Lung (tissue), 12 donors: ENCODE results near the gene SLC25A29. TPM values are rescaled to one million over a fixed set of nuclear protein-coding genes. Genes with fewer than 3 reads are reported as not detected.

ENCODE experiments used
- ATAC-seq: fragments of 200-7000 bp; cut with Tn5 transposase; one replicate; pipeline ENCODE4 v1.9.1; 2020; ENCODE audit warnings: moderate number of reproducible peaks; ENCODE audit not compliant: insufficient read depth, low FRiP score
- DNase-seq, 3 donors: peaks; one replicate each; pipeline ENCODE4 v3.0.0-alpha.2; 2013 to 2017
- H3K27ac ChIP-seq, 2 donors: one replicate each; pipeline ENCODE4 v1.5.1; 2013; ENCODE audit warnings: mild to moderate bottlenecking in 2 of 2, moderate library complexity in 2 of 2, control low read depth in 1 of 2, inconsistent platforms in 1 of 2, low read depth in 1 of 2, low read length in 1 of 2
- H3K27me3 ChIP-seq, 3 donors: one replicate each; pipeline ENCODE4 v1.5.1; 2013; ENCODE audit warnings: low read length in 2 of 3; ENCODE audit not compliant: control insufficient read depth in 3 of 3, insufficient read depth in 3 of 3
- H3K36me3 ChIP-seq, 4 donors: one replicate each; pipeline ENCODE4 v1.5.1; 2013; ENCODE audit warnings: low read length in 4 of 4, mild to moderate bottlenecking in 1 of 4, moderate library complexity in 1 of 4; ENCODE audit not compliant: control insufficient read depth in 4 of 4, insufficient read depth in 4 of 4
- H3K4me1 ChIP-seq, 5 donors: one replicate each; pipeline ENCODE4 v1.5.1; 2013; ENCODE audit warnings: low read length in 5 of 5, mild to moderate bottlenecking in 2 of 5, moderate library complexity in 1 of 5; ENCODE audit not compliant: control insufficient read depth in 5 of 5, insufficient read depth in 5 of 5
- H3K4me3 ChIP-seq: one replicate; pipeline ENCODE4 v1.5.1; 2013; ENCODE audit warnings: mild to moderate bottlenecking, control low read depth, moderate library complexity
- H3K9ac ChIP-seq, 2 donors: one replicate each; pipeline ENCODE4 v1.5.1; 2013; ENCODE audit warnings: low read length in 2 of 2, control low read depth in 1 of 2; ENCODE audit not compliant: insufficient read depth in 1 of 2
- H3K9me3 ChIP-seq, 4 donors: one replicate each; pipeline ENCODE4 v1.5.1; 2013; ENCODE audit warnings: low read length in 3 of 4, mild to moderate bottlenecking in 1 of 4, moderate library complexity in 1 of 4; ENCODE audit not compliant: control insufficient read depth in 4 of 4, insufficient read depth in 3 of 4
- CTCF ChIP-seq: IDR thresholded peaks from 2 replicates; pipeline ENCODE4 v1.5.1; 2012; ENCODE audit warnings: mild to moderate bottlenecking; ENCODE audit errors: control extremely low read depth, extremely low read depth
- WGBS, 2 donors: extraction: QIAGEN DNeasy Blood & Tissue Kit; methylation state at CpG; one replicate each; pipeline ENCODE4 v1.1.7; 2013; 5-methylcytosine and 5-hydroxymethylcytosine counted together
- polyA plus RNA-seq, 2 donors: library from polyadenylated mRNA; stranded (reverse); fragments of 200-250 nt; gene quantifications; one replicate each; pipeline ENCODE4 v1.2.1, GENCODE V29; 2013
- total RNA-seq, 2 donors: library from RNA; depleted of rRNA in 1 of 2; stranded (reverse); fragments of >200 nt in 1 of 2; gene quantifications; one replicate each; pipeline ENCODE4 v1.2.1, GENCODE V29; 2014 to 2021
- donor health status: control.
- donor health status: control.
- donor health status: Bipolar disorder and iron deficiency.
- donor health status: healthy.
- donor health status: DM: yes; HTN: yes; CAD: no.

SLC25A29 gene
- total and polyA plus RNA-seq, 4 donors, result 34.6 to 91.0 (median 60.5) TPM

- ATAC-seq (no peak), DNase-seq (no peak)
- H3K9ac ChIP-seq, result no peak overlapping the region
- H3K9me3 ChIP-seq, result no peaks in the 10 kb centered on the region
- H3K27ac ChIP-seq, result no peak overlapping the region
- 87 to 91% methylated on average over 32 of the region's 32 CpGs for WGBS, 2 donors
- H3K4me3 ChIP-seq, result no peak overlapping the region
- no peaks in the 10 kb centered on the region for H3K27me3 ChIP-seq
- TF ChIP-seq CTCF, result no peak
- peaks cover 0 to 5% (median 0%) of the 10 kb centered on the region in 5 donors for H3K4me1 ChIP-seq
- H3K36me3 ChIP-seq, result peaks cover 0 to 13% (median 0%) of the 10 kb centered on the region in 4 donors
Measured at GRCh38 chr14:100328495-100329163, 22.4 kb upstream of the SLC25A29 start.

GRCh38 chr14:100327128-100327527 lies 20.9 kb upstream of the SLC25A29 start:
- Histone ChIP-seq H3K9ac (no peak overlapping the region), H3K27me3 (no peaks in the 10 kb centered on the region), H3K4me1 (no peaks in the 10 kb centered on the region), H3K27ac (no peak overlapping the region), H3K36me3 (peaks cover 0 to 3% (median 0%) of the 10 kb centered on the region in 4 donors), H3K9me3 (no peaks in the 10 kb centered on the region), H3K4me3 (no peak overlapping the region)
- WGBS, 2 donors, result 95 to 97% methylated on average over 24 of the region's 24 CpGs
- ATAC-seq (no peak), DNase-seq (no peak)
- no peak for TF ChIP-seq CTCF

GRCh38 chr14:100325958-100326357 lies 19.7 kb upstream of the SLC25A29 start:
- Histone ChIP-seq H3K9me3 (no peaks in the 10 kb centered on the region), H3K27ac (no peak overlapping the region), H3K9ac (no peak overlapping the region), H3K4me1 (no peaks in the 10 kb centered on the region), H3K4me3 (no peak overlapping the region), H3K27me3 (no peaks in the 10 kb centered on the region), H3K36me3 (no peaks in the 10 kb centered on the region)
- TF ChIP-seq CTCF, result no peak
- ATAC-seq (no peak), DNase-seq (no peak)
- WGBS, 2 donors, result 92 to 94% methylated on average over 13 of the region's 13 CpGs

- Histone ChIP-seq H3K9me3 (no peaks in the 10 kb centered on the region), H3K27ac (no peak overlapping the region), H3K9ac (no peak overlapping the region), H3K27me3 (no peaks in the 10 kb centered on the region), H3K36me3 (no peaks in the 10 kb centered on the region), H3K4me3 (no peak overlapping the region), H3K4me1 (no peaks in the 10 kb centered on the region)
- no peak for ATAC-seq
- TF ChIP-seq CTCF, result no peak
- WGBS, 2 donors, result 77 to 81% methylated on average over 17 of the region's 17 CpGs
- no peak for DNase-seq
Measured at GRCh38 chr14:100325231-100325632, 19.0 kb upstream of the SLC25A29 start.
